Transverse colon (tissue), 4 donors: ENCODE data around the gene GMDS. TPM values are rescaled to one million over a fixed set of nuclear protein-coding genes. Genes with fewer than 3 reads are reported as not detected.

Experiments
- DNase-seq: peaks from one replicate; pipeline ENCODE4 v3.0.0-alpha.2; 2019
- H3K27ac ChIP-seq, 4 donors: fragments of 200-600 bp; sonication (generic); 2 replicates each; pipeline ENCODE4 v1.5.1; 2016 to 2018; ENCODE audit warnings: inconsistent platforms in 4 of 4
- H3K27me3 ChIP-seq: fragments of 200-600 bp; sonication (generic); 2 replicates; pipeline ENCODE4 v1.5.1; 2017; ENCODE audit warnings: inconsistent platforms
- H3K36me3 ChIP-seq, 4 donors: fragments of 200-600 bp; sonication (generic); 2 replicates each; pipeline ENCODE4 v1.5.1; 2017 to 2019; ENCODE audit warnings: inconsistent platforms in 4 of 4
- H3K4me1 ChIP-seq, 4 donors: fragments of 200-600 bp; sonication (generic); 2 replicates each; pipeline ENCODE4 v1.5.1; 2017 to 2020; ENCODE audit warnings: inconsistent platforms in 4 of 4
- H3K4me3 ChIP-seq, 4 donors: fragments of 200-600 bp; sonication (generic); 1 replicate in 1 of 4; 2 replicates in 3 of 4; pipeline versions ENCODE4 v1.5.1 to v1.6.1; 2017 to 2019; ENCODE audit warnings: inconsistent platforms in 4 of 4
- H3K9me3 ChIP-seq, 2 donors: fragments of 200-600 bp; sonication (generic); 2 replicates each; pipeline ENCODE4 v1.5.1; 2017 to 2019; ENCODE audit warnings: inconsistent platforms in 2 of 2
- EP300 ChIP-seq: sonication (generic); formaldehyde crosslinking; IDR thresholded peaks from one replicate; pipeline ENCODE4 v1.6.1; 2017; ENCODE audit warnings: antibody characterized with exemption, low read depth
- POLR2A ChIP-seq: fragments of 450-650 bp; IDR thresholded peaks from one replicate; pipeline ENCODE4 v1.6.1; 2016; ENCODE audit warnings: antibody characterized with exemption, mild to moderate bottlenecking, moderate library complexity
- POLR2AphosphoS5 ChIP-seq, 3 donors: sonication (generic); formaldehyde crosslinking; IDR thresholded peaks; one replicate each; pipeline ENCODE4 v1.6.1; 2016; ENCODE audit warnings: antibody characterized with exemption in 3 of 3
- WGBS, 2 donors: methylation state at CpG; one replicate each; pipeline ENCODE4 v1.1.5; 2018; ENCODE audit warnings: low coverage in 1 of 2; 5-methylcytosine and 5-hydroxymethylcytosine counted together
- in situ Hi-C, 4 donors: fragments of 200-750 bp; cut with MboI; loops; one replicate each; pipeline versions ENCODE4 v1.15.0 to v1.15.1; 2017; ENCODE audit warnings: low sequenced_read_pairs in 3 of 4, low pct_ligation_motif_present in 1 of 4, low pct_unique_long_range_greater_than_20kb in 1 of 4
- intact Hi-C: fragments of 100-400 bp; cut with DNase I; formaldehyde crosslinking; loops from one replicate; pipeline ENCODE4 v1.15.1; 2023; ENCODE audit warnings: low total_unique reads
- total RNA-seq, 4 donors: library from RNA; depleted of rRNA; stranded (reverse); fragments of >200 nt; gene quantifications; one replicate each; pipeline ENCODE4 v1.1.0, GENCODE V29; 2016
- TF ChIP-seq, protein P1 (sequence below), 5 experiments: fragments of 200-600 bp in 3 of 5; fragments of 450-650 bp in 2 of 5; sonication (generic) in 3 of 5; IDR thresholded peaks; 1 replicate in 2 of 5; 2 replicates in 3 of 5; pipeline ENCODE4 v1.5.1; 2016 to 2017; ENCODE audit warnings: antibody characterized with exemption in 5 of 5, inconsistent platforms in 3 of 5, mild to moderate bottlenecking in 2 of 5, moderate library complexity in 1 of 5

Gene GMDS
- total RNA-seq, 4 donors from 2014 or later, result 66.2 to 546 (median 102) TPM

DNA sequence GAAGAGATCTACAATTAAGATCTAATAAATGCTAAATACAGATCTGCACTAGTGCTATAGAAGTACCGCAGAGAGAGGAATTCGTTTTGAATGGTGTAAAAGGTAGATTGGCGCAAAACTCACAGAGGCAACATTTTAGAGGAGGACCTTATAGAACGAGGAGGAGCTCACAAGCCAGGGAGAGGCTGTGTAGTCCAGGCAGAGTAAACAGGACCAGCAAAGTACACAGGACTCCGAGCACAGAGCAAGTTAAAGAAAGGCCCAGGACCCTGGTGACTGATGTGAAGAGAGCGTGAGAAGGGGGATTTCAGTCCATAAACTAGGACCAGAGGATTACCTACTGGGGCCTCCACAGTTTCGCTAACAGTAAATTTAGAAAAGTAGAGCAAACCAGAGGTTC is 433.4 kb downstream of the GMDS start:
- Histone ChIP-seq H3K4me1 (peaks cover 0 to 7% (median 2%) of the 10 kb centered on the region in 4 donors), H3K27me3 (no peaks in the 10 kb centered on the region), H3K27ac (no peak overlapping the region), H3K4me3 (no peak overlapping the region), H3K36me3 (no peaks in the 10 kb centered on the region), H3K9me3 (no peaks in the 10 kb centered on the region)
- TF ChIP-seq, protein P1, sequence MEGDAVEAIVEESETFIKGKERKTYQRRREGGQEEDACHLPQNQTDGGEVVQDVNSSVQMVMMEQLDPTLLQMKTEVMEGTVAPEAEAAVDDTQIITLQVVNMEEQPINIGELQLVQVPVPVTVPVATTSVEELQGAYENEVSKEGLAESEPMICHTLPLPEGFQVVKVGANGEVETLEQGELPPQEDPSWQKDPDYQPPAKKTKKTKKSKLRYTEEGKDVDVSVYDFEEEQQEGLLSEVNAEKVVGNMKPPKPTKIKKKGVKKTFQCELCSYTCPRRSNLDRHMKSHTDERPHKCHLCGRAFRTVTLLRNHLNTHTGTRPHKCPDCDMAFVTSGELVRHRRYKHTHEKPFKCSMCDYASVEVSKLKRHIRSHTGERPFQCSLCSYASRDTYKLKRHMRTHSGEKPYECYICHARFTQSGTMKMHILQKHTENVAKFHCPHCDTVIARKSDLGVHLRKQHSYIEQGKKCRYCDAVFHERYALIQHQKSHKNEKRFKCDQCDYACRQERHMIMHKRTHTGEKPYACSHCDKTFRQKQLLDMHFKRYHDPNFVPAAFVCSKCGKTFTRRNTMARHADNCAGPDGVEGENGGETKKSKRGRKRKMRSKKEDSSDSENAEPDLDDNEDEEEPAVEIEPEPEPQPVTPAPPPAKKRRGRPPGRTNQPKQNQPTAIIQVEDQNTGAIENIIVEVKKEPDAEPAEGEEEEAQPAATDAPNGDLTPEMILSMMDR (IDR thresholded peaks at IDR 0.05), result no peak
- TF ChIP-seq POLR2A (no peak), POLR2AphosphoS5 (IDR thresholded peaks at IDR 0.05) (no peak), EP300 (no peak)
- in situ Hi-C loops, result no loop called here
- intact Hi-C loops, result no loop called here
- 87 to 94% methylated on average over 7 of the region's 7 CpGs for WGBS, 2 donors
- no peak for DNase-seq

DNA sequence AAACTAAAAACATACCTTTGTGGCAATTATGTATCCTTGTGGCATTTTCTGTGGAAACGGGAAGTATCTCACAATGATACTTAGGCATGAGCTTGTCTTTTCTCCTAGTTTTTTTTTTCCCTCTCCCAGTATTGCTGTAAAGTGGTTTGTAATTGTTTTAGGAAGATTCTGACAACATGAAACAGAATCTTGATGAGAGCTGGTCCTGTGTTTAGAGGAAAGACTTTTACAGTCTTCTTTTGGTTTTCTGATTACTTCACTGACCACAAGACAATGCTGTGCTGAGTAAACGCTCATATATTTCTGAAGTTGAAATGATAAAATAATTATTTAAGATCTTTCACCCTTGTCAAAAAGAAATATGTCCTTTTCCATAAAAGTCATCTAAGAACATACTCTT is 434.5 kb downstream of the GMDS start:
- Histone ChIP-seq H3K36me3 (no peaks in the 10 kb centered on the region), H3K9me3 (no peaks in the 10 kb centered on the region), H3K4me3 (no peak overlapping the region), H3K27ac (no peak overlapping the region), H3K27me3 (no peaks in the 10 kb centered on the region), H3K4me1 (no peaks in the 10 kb centered on the region)
- in situ Hi-C loops, result no loop called here
- DNase-seq, result no peak
- TF ChIP-seq, protein P1 (IDR thresholded peaks at IDR 0.05), result no peak
- TF ChIP-seq POLR2AphosphoS5 (IDR thresholded peaks at IDR 0.05) (no peak), EP300 (no peak), POLR2A (no peak)
- intact Hi-C loops, result no loop called here
- WGBS, 2 donors, result 86 to 88% methylated on average over 2 of the region's 2 CpGs

DNA sequence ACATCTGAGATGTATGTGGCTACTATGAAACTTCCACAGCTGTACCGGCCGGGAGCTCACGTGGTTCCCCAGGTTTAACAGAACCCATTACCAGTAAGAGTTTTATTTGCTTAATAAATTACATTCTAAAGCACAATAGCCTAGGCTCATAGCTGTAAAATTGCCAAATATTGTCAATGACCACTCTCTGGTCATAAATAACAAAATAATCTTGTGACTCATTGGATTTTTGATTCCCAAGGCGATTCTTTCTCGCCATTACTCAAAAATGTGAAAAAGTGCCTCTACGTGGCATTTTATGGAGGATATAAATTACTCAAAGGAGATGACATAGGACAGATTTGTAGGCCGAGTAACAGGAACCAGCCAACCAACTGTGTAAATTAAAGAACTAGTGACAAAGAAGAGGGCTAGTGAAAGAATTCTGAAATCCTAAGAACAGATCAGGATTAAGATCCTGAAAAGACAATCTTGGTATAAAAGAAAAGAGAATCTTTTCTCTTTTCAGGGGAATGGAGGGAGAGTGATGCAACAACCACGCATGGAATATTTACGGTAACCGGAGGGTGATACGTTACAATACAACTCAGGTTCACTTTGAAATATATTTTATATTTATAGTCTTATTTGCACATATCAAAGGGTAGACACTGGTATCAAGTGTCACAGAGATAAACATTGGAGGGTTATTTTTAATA is 436.0 kb downstream of the GMDS start:
- intact Hi-C loops (no loop called here), in situ Hi-C loops (no loop called here)
- no peaks in the 10 kb centered on the region for H3K4me1 ChIP-seq
- no peak overlapping the region for H3K4me3 ChIP-seq
- no peaks in the 10 kb centered on the region for H3K36me3 ChIP-seq
- no peaks in the 10 kb centered on the region for H3K27me3 ChIP-seq
- TF ChIP-seq POLR2A (no peak), POLR2AphosphoS5 (IDR thresholded peaks at IDR 0.05) (no peak), EP300 (no peak)
- TF ChIP-seq, protein P1 (IDR thresholded peaks at IDR 0.05), result no peak
- no peaks in the 10 kb centered on the region for H3K9me3 ChIP-seq
- H3K27ac ChIP-seq, result no peak overlapping the region
- no peak for DNase-seq
- 91 to 92% methylated on average over 11 of the region's 11 CpGs for WGBS, 2 donors

DNA sequence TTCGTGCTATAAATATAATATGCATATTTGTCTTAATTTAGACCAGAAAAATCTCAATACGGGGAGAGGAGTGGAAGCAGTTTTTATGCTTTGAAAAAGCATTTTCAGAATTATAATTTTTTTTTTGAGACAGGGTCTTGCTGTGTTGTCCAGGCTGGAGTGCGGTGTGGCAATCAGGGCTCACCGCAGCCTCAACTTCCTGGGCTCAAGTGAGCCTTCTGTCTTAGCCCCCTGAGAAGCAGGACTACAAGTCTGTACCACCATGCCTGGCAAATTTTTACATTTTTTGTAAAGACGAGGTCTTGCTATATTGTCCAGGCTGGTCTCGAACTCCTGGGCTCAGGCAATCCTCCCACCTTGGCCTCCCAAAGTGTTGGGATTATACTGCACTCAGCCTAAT is 438.5 kb downstream of the GMDS start:
- H3K9me3 ChIP-seq, result no peaks in the 10 kb centered on the region
- no peaks in the 10 kb centered on the region for H3K36me3 ChIP-seq
- H3K27me3 ChIP-seq, result no peaks in the 10 kb centered on the region
- no peak overlapping the region for H3K27ac ChIP-seq
- no peak overlapping the region for H3K4me3 ChIP-seq
- no peak for TF ChIP-seq EP300
- TF ChIP-seq POLR2AphosphoS5 (IDR thresholded peaks at IDR 0.05), result no peak
- TF ChIP-seq, protein P1 (IDR thresholded peaks at IDR 0.05), result no peak
- no peak for TF ChIP-seq POLR2A
- 92 to 94% methylated on average over 4 to 6 of the region's 6 CpGs for WGBS, 2 donors
- intact Hi-C loops (no loop called here), in situ Hi-C loops (no loop called here)
- no peaks in the 10 kb centered on the region for H3K4me1 ChIP-seq
- no peak for DNase-seq
